Effector CD4-positive, alpha-beta T cell (primary cell): Measurements from ENCODE around the gene ACADM.
"Not testable (repeated sequence)": the region's sequence is repeated elsewhere in the genome, so short reads cannot be mapped to it uniquely, and the experiment has no call there.

ENCODE experiments used
- DNase-seq: peaks from one replicate; pipeline ENCODE4 v3.0.0-alpha.2; 2020

The ACADM gene

GRCh38 chr1:75796376-75797272 is 72.1 kb downstream of the ACADM start, which contains the start of gene MSH4:
MSH4 (plus strand) TSS chr1:75796882; CDS start chr1:75796986, 104 bp downstream.
- no peak for DNase-seq

GRCh38 chr1:75797273-75797588 is 72.7 kb downstream of the ACADM start:
- no peak for DNase-seq

GRCh38 chr1:75797606-75798216 is 73.2 kb downstream of the ACADM start:
- DNase-seq: no peak

GRCh38 chr1:75801480-75801879 is 77.0 kb downstream of the ACADM start:
- not testable (repeated sequence) for DNase-seq

- DNase-seq: no peak
Measured at GRCh38 chr1:75808921-75809320, 84.4 kb downstream of the ACADM start.

- not testable (repeated sequence) for DNase-seq
Measured at GRCh38 chr1:75810113-75810512, 85.6 kb downstream of the ACADM start.

GRCh38 chr1:75811211-75811981 is 86.9 kb downstream of the ACADM start:
- no peak for DNase-seq

GRCh38 chr1:75812065-75812464 is 87.6 kb downstream of the ACADM start:
- DNase-seq: no peak
